Stimulated activated CD8-positive, alpha-beta memory T cell treated with anti-CD3 and anti-CD28 coated beads, Interleukin-2, amount 100 ng/mL, for 1 hour (primary cell): Measurements from ENCODE around the gene CEACAM16.
A peak's percentile ranks its signal among the peaks of the same experiment; 100 is the strongest.

Source experiments
- DNase-seq, 2 donors: peaks; one replicate each; pipeline ENCODE4 v3.0.0-alpha.2; 2020; ENCODE audit warnings: low read depth in 2 of 2

CEACAM16 gene

GRCh38 chr19:44746616-44746945 is 47.6 kb downstream of the CEACAM16 start:
- no peak for DNase-seq

- DNase-seq, result peak; percentile 81 to 92
Observed at GRCh38 chr19:44746946-44747738, 48.2 kb downstream of the CEACAM16 start.

- no peak for DNase-seq
Observed at GRCh38 chr19:44747739-44748425, 48.9 kb downstream of the CEACAM16 start.

- DNase-seq, result peak in 1 of 2 donors; percentile 53
Observed at GRCh38 chr19:44748426-44749254, 49.7 kb downstream of the CEACAM16 start, which contains the start of gene BCL3. Gene BCL3 (plus strand): TSS chr19:44748708. CDS start chr19:44748791, 83 bp downstream.

- no peak for DNase-seq
Observed at GRCh38 chr19:44749292-44749691, 50.3 kb downstream of the CEACAM16 start.

GRCh38 chr19:44749994-44750393 is 51.0 kb downstream of the CEACAM16 start:
- DNase-seq, result no peak

DNA sequence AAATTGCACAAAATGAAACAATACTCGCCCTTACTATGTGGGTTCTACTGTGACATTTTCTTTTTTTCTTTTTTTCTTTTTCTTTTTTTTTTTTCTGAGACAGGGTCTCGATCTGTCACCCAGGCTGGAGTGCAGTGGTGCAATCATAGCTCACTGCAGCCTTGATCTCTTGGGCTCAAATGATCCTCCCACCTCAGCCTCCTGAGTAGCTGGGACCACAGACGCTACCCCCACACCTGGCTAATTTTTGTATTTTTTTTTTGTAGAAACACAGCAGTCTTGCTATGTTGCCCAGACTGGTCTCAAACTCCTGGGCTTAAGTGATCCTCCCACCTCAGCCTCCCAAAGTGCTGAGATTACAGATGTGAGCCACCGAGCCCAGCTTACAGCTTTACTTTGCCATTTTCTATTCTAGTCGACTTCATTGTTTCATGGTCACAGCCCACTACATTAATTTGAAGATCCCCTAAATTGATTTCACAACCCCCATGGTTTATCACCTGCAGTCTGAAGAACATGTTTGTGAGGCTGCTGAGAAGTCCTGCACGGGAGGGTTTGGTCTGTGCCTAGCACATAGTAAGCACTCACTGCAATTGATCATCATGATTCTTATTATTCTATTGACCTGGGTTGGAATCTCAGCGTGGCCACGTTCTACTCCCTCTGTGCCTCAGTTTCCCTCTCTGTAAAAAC is 53.3 kb downstream of the CEACAM16 start:
- DNase-seq, result no peak

DNA sequence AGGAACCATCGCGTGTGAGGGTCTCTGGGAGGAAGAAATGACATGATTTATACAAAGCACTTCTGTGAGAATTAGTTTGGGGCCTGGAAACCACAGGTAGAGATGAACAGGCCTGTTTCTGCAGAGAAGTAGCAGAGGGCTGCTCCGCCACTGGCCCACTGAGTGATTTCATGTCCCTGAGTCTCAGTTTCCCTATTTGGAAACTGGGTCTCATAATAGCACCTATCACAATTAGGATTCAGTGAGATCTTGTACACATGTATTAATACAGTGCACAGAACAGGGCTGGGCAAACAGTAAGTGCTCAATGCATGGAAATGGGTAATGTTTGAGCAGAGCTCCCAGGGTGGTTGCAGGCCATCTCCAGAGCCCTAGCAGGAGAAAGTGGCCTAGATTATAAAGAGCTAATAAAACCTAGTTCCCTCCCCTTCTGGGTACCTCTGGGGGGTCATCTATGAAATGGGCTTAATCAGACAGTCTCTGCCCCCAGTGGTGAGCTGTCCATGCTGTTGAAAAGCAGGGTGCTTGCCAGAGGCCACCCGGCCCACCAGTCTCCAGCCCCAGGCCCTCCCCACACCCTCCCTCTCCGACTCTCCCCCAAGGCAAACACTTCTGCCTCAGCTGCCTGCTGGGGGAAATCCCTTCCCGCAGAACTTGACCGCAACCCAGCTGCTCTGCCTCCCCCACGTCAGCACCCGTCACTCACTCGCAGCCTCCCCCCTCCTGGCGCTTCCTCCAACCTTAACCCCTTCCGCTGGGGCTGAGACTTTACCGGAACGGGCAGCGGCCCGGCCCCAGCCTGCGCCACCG is 54.1 kb downstream of the CEACAM16 start:
- DNase-seq, result peak; percentile 85 to 89

- DNase-seq, result no peak
Observed at GRCh38 chr19:44753626-44753931, 54.6 kb downstream of the CEACAM16 start.

GRCh38 chr19:44753932-44754749 is 55.2 kb downstream of the CEACAM16 start:
- DNase-seq, result peak; percentile 42 to 57

DNA sequence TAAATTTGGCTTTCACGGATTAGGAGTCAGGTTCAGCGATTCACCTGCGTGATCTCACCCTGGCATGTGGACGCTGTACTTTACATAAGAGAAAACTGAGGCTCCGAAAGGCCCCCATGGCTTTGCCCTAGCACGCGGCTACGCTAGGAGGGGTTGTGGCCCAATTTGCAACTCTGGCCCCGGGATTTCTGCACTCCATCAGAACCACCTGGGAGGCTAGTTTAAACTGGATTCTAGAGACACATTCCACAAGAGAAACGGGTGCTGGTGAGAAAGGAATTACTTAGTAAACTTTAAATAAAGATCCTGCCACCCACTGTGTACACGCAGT is 55.8 kb downstream of the CEACAM16 start:
- DNase-seq, result no peak

- DNase-seq, result no peak
Observed at GRCh38 chr19:44755219-44755618, 56.3 kb downstream of the CEACAM16 start.

GRCh38 chr19:44756089-44756562 is 57.2 kb downstream of the CEACAM16 start:
- no peak for DNase-seq

GRCh38 chr19:44757057-44757734 is 58.2 kb downstream of the CEACAM16 start:
- no peak for DNase-seq

DNA sequence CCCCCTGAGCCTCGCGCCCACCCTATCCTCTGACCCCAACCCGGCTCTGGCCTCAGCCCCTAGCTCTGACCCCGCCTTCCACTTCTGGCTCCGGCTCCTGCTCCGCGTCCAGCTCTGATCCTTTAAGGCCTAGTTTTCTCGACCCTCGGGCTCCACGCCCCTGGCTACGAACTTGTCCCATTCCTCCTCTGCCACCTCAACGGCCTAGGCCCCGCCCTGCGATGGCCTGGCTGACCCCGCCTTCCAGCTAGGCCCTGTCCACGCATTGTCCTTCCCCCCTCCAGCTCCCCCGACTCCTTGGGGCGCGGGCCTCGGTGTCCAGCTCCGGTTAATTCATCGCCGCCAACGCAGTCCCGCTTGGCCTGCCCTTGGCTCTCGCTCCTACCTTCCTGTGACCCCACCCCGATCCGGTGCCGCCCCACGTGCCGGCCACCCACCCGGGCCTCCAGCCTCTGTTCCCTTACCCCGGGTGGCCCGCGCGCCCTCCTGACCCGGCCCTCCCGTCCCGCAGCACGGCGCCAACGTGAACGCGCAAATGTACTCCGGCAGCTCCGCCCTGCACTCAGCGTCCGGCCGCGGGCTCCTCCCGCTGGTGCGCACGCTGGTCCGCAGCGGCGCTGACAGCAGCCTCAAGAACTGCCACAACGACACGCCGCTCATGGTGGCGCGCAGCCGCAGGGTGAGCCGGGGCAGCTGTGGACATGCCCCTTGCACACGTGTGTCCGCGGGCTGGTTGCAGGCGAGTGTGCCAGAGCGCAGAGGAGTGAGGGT is 59.0 kb downstream of the CEACAM16 start:
- DNase-seq, result no peak

DNA sequence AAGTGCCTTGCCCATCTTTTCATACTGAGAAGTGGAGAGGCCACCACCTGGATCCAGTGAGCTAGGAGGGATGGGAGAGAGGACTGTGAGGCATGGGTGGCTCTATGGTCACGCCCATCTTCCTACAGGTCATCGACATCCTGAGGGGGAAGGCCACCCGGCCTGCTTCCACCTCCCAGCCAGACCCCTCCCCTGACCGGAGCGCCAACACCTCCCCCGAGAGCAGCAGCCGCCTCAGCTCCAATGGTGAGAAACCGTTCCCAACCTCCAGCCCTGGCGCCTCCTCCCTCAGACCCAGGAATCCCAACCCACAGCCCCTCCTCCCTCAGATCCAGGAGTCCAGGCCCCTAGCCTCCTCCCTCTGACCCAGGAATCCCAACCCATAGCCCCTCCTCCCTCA is 59.6 kb downstream of the CEACAM16 start:
- no peak for DNase-seq

DNA sequence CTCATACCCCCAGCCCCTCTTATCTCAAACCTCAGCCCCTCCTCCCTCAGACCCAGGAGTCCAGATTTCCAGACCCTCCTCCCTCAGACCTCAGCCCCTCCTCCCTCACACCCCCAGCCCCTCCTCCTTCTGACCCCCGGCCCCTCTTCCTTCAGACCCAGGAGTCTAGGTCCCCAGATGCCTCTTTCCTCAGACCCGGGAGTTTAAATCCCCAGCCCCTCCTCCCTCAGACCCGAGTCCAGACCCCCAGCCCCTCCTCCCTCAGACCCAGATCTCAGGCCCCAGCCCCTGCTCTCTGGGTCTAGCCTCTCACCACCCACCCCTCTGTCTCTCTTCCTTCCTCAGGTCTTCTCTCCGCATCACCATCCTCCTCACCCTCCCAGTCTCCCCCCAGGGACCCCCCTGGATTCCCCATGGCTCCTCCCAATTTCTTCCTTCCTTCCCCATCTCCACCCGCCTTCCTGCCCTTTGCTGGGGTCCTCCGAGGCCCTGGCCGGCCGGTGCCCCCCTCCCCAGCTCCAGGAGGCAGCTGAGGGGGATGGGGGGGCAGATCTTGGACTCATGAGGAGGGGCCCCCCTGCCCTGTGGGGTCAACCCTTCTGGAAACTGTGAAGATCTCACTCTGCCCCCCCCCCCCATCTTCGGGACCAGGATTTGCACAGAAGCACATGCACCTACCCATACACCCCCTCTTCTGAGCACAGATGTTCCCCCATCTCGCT is 60.3 kb downstream of the CEACAM16 start:
- no peak for DNase-seq
